ENCODE data around the gene NPC1. TPM values are rescaled to one million over a fixed set of nuclear protein-coding genes. Genes with fewer than 3 reads are reported as not detected.

The NPC1 gene
- total RNA-seq, 1 experiment from 2014 or later = 38.3 TPM

DNA sequence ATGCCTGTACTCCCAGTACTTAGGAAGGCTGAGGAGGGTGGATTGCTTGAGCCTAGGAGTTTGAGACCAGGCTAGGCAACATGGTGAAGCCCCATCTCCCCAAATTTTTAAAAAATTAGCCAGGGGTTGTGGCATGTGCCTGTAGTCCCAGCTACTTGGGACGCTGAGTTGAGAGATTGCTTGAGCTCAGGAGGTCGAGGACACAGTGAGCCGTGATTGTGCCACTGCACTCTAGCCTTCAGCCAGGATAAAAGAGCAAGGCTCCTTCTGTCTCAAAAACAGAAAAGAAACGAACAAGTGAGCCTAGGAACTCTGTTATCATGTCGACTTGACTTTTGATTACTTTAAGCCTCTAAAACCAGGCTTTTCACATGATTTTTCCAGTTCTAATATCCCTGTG lies 13.7 kb downstream of the NPC1 start (continued):
- TF ChIP-seq, protein P1, sequence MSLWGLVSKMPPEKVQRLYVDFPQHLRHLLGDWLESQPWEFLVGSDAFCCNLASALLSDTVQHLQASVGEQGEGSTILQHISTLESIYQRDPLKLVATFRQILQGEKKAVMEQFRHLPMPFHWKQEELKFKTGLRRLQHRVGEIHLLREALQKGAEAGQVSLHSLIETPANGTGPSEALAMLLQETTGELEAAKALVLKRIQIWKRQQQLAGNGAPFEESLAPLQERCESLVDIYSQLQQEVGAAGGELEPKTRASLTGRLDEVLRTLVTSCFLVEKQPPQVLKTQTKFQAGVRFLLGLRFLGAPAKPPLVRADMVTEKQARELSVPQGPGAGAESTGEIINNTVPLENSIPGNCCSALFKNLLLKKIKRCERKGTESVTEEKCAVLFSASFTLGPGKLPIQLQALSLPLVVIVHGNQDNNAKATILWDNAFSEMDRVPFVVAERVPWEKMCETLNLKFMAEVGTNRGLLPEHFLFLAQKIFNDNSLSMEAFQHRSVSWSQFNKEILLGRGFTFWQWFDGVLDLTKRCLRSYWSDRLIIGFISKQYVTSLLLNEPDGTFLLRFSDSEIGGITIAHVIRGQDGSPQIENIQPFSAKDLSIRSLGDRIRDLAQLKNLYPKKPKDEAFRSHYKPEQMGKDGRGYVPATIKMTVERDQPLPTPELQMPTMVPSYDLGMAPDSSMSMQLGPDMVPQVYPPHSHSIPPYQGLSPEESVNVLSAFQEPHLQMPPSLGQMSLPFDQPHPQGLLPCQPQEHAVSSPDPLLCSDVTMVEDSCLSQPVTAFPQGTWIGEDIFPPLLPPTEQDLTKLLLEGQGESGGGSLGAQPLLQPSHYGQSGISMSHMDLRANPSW (CRISPR knock-in tag; conservative IDR thresholded peaks at IDR 0.05; ENCODE audit: low read depth) = no peak
- TF ChIP-seq, protein P2, sequence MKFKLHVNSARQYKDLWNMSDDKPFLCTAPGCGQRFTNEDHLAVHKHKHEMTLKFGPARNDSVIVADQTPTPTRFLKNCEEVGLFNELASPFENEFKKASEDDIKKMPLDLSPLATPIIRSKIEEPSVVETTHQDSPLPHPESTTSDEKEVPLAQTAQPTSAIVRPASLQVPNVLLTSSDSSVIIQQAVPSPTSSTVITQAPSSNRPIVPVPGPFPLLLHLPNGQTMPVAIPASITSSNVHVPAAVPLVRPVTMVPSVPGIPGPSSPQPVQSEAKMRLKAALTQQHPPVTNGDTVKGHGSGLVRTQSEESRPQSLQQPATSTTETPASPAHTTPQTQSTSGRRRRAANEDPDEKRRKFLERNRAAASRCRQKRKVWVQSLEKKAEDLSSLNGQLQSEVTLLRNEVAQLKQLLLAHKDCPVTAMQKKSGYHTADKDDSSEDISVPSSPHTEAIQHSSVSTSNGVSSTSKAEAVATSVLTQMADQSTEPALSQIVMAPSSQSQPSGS (CRISPR knock-in tag; IDR thresholded peaks at IDR 0.05; ENCODE audit: borderline replicate concordance, low read depth) = no peak
- TF ChIP-seq, protein P3, sequence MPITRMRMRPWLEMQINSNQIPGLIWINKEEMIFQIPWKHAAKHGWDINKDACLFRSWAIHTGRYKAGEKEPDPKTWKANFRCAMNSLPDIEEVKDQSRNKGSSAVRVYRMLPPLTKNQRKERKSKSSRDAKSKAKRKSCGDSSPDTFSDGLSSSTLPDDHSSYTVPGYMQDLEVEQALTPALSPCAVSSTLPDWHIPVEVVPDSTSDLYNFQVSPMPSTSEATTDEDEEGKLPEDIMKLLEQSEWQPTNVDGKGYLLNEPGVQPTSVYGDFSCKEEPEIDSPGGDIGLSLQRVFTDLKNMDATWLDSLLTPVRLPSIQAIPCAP (CRISPR knock-in tag; IDR thresholded peaks at IDR 0.05) = no peak
- TF ChIP-seq, protein P4, sequence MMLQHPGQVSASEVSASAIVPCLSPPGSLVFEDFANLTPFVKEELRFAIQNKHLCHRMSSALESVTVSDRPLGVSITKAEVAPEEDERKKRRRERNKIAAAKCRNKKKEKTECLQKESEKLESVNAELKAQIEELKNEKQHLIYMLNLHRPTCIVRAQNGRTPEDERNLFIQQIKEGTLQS (CRISPR knock-in tag; conservative IDR thresholded peaks at IDR 0.05) = no peak
- TF ChIP-seq, protein P5, sequence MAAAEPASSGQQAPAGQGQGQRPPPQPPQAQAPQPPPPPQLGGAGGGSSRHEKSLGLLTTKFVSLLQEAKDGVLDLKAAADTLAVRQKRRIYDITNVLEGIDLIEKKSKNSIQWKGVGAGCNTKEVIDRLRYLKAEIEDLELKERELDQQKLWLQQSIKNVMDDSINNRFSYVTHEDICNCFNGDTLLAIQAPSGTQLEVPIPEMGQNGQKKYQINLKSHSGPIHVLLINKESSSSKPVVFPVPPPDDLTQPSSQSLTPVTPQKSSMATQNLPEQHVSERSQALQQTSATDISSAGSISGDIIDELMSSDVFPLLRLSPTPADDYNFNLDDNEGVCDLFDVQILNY (CRISPR knock-in tag; IDR thresholded peaks at IDR 0.05) = no peak
- TF ChIP-seq, protein P6, sequence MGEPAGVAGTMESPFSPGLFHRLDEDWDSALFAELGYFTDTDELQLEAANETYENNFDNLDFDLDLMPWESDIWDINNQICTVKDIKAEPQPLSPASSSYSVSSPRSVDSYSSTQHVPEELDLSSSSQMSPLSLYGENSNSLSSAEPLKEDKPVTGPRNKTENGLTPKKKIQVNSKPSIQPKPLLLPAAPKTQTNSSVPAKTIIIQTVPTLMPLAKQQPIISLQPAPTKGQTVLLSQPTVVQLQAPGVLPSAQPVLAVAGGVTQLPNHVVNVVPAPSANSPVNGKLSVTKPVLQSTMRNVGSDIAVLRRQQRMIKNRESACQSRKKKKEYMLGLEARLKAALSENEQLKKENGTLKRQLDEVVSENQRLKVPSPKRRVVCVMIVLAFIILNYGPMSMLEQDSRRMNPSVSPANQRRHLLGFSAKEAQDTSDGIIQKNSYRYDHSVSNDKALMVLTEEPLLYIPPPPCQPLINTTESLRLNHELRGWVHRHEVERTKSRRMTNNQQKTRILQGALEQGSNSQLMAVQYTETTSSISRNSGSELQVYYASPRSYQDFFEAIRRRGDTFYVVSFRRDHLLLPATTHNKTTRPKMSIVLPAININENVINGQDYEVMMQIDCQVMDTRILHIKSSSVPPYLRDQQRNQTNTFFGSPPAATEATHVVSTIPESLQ (CRISPR knock-in tag; IDR thresholded peaks at IDR 0.05) = no peak

DNA sequence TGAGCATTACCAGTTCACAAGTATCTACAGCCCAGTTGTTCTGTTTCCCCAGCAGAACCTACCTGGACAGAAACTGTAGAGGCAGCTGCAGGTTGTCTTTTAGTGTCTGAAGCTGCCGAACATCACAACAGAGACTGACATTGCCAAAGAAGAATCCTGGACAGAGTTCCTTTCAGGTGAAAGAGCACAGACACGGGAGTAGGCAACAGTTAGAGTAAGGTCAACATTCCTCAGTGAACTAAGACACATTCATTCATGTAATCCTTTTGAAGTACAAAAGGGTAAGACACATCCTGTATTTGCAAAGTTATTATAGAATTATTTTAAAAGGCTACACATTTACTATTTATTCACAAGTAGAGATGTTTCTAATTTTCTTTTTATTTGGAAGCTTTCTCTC lies 14.3 kb downstream of the NPC1 start:
- H3K36me3 Mint-ChIP-seq = peaks cover 50% of the 10 kb centered on the region
- peaks cover 16% of the 10 kb centered on the region for H3K4me1 Mint-ChIP-seq
- ATAC-seq (no peak), DNase-seq (ENCODE audit: low spot score) (no peak)
- TF ChIP-seq ZNF263 (CRISPR knock-in tag; IDR thresholded peaks at IDR 0.05; ENCODE audit: low read depth) (no peak), NR3C1 (CRISPR knock-in tag; conservative IDR thresholded peaks at IDR 0.05; ENCODE audit: low read depth) (no peak), NR2C2 (CRISPR knock-in tag; IDR thresholded peaks at IDR 0.05) (no peak), NFYB (CRISPR knock-in tag; conservative IDR thresholded peaks at IDR 0.05; ENCODE audit: low read depth) (no peak), ZBTB21 (CRISPR knock-in tag; IDR thresholded peaks at IDR 0.05; ENCODE audit: borderline replicate concordance) (no peak), MYBL2 (CRISPR knock-in tag; IDR thresholded peaks at IDR 0.05) (no peak), CBFB (CRISPR knock-in tag; IDR thresholded peaks at IDR 0.05; ENCODE audit: low read depth) (no peak), FOXK1 (CRISPR knock-in tag; IDR thresholded peaks at IDR 0.05) (no peak), NR1H2 (CRISPR knock-in tag; IDR thresholded peaks at IDR 0.05) (no peak)
- TF ChIP-seq, protein P7, sequence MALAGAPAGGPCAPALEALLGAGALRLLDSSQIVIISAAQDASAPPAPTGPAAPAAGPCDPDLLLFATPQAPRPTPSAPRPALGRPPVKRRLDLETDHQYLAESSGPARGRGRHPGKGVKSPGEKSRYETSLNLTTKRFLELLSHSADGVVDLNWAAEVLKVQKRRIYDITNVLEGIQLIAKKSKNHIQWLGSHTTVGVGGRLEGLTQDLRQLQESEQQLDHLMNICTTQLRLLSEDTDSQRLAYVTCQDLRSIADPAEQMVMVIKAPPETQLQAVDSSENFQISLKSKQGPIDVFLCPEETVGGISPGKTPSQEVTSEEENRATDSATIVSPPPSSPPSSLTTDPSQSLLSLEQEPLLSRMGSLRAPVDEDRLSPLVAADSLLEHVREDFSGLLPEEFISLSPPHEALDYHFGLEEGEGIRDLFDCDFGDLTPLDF (CRISPR knock-in tag; IDR thresholded peaks at IDR 0.05) = no peak
- TF ChIP-seq, protein P8, sequence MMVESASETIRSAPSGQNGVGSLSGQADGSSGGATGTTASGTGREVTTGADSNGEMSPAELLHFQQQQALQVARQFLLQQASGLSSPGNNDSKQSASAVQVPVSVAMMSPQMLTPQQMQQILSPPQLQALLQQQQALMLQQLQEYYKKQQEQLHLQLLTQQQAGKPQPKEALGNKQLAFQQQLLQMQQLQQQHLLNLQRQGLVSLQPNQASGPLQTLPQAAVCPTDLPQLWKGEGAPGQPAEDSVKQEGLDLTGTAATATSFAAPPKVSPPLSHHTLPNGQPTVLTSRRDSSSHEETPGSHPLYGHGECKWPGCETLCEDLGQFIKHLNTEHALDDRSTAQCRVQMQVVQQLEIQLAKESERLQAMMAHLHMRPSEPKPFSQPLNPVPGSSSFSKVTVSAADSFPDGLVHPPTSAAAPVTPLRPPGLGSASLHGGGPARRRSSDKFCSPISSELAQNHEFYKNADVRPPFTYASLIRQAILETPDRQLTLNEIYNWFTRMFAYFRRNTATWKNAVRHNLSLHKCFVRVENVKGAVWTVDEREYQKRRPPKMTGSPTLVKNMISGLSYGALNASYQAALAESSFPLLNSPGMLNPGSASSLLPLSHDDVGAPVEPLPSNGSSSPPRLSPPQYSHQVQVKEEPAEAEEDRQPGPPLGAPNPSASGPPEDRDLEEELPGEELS (CRISPR knock-in tag; IDR thresholded peaks at IDR 0.05) = no peak
- H3K9me3 Mint-ChIP-seq = no peaks in the 10 kb centered on the region
- no peak overlapping the region for H3K4me3 Mint-ChIP-seq
- ChIA-PET CTCF (no interaction called here), POLR2A (no interaction called here)
- no peaks in the 10 kb centered on the region for H3K27me3 Mint-ChIP-seq (ENCODE audit: low read depth)
- H3K27ac Mint-ChIP-seq = no peak overlapping the region
